Measurements from ENCODE around the gene GLTPD2. TPM values are rescaled to one million over a fixed set of nuclear protein-coding genes. Genes with fewer than 3 reads are reported as not detected.

Gene GLTPD2
- total RNA-seq, 1 experiment from 2014 or later = not detected

- no peaks in the 10 kb centered on the region for H3K27me3 Mint-ChIP-seq (ENCODE audit: low read depth)
- H3K9me3 Mint-ChIP-seq = no peaks in the 10 kb centered on the region
- no peaks in the 10 kb centered on the region for H3K27me3 ChIP-seq (ENCODE audit: insufficient read depth, low read length)
- H3K9me3 ChIP-seq (ENCODE audit: control insufficient read depth, low read depth, low read length) = no peaks in the 10 kb centered on the region
- no CpG with 5 or more reads among the region's 4 CpGs for WGBS (ENCODE audit: extremely low coverage, insufficient read length, low lambda C conversion rate)
- H4K8ac ChIP-seq (replicated peaks; ENCODE audit: insufficient read length, low read depth, low read length) = no peak overlapping the region
- peak overlapping the region in 2 of 3 experiments; percentile 17 to 41; a peak in 3 of 7 replicates for H3K27ac Mint-ChIP-seq
- no peak overlapping the region for H3T11ph ChIP-seq (ENCODE audit: low read length)
- no peak overlapping the region for H3K9ac ChIP-seq (ENCODE audit: extremely low read depth, insufficient read length, low read length)
- no peak overlapping the region for H2AK5ac ChIP-seq (ENCODE audit: insufficient read length, low read length)
- H2BK15ac ChIP-seq (ENCODE audit: low read depth, low read length) = no peak overlapping the region
- no peak overlapping the region for H4K91ac ChIP-seq (ENCODE audit: insufficient read length, low read depth, low read length)
- H3K23ac ChIP-seq (ENCODE audit: insufficient read length, low read depth, low read length) = no peak overlapping the region
- H3K4me2 ChIP-seq (ENCODE audit: insufficient read depth, insufficient read length, low read length) = peak overlapping the region; percentile 83
- no peak overlapping the region for H2BK12ac ChIP-seq (ENCODE audit: insufficient read length, low read depth, low read length)
- no peak overlapping the region for H2BK5ac ChIP-seq (ENCODE audit: insufficient read length, low read length)
- H3K23me2 ChIP-seq (ENCODE audit: insufficient read length, low read depth, low read length, poor library complexity, severe bottlenecking) = peaks cover 7% of the 10 kb centered on the region
- no peaks in the 10 kb centered on the region; the same call in 1 of the 2 replicates for H3K4me1 ChIP-seq (ENCODE audit: insufficient read depth, low read length)
- peaks cover 9% of the 10 kb centered on the region for H3K79me1 ChIP-seq (ENCODE audit: insufficient read depth, low read depth, low read length, poor library complexity, severe bottlenecking)
- H4K20me1 ChIP-seq (ENCODE audit: control insufficient read depth, insufficient read depth, insufficient read length) = no peaks in the 10 kb centered on the region
- H3K36me3 Mint-ChIP-seq (ENCODE audit: insufficient read depth in 1 of 3, low read depth in 3 of 3) = peaks cover 0 to 11% (median 0%) of the 10 kb centered on the region in 3 experiments; a peak in 3 of 7 replicates
- H3K14ac ChIP-seq (ENCODE audit: insufficient read depth, low read length) = no peak overlapping the region
- no peak overlapping the region for H3K27ac ChIP-seq (ENCODE audit: insufficient read length, low read depth, low read length)
- H3K56ac ChIP-seq (ENCODE audit: insufficient read length, low read depth, low read length) = no peak overlapping the region
- H3K79me2 ChIP-seq (ENCODE audit: insufficient read depth, low read length) = peaks cover 10% of the 10 kb centered on the region; the same call in 1 of the 2 replicates
- peak overlapping the region; percentile 82 to 89 for H3K4me3 Mint-ChIP-seq
- H3K4me1 Mint-ChIP-seq = peaks cover 24 to 26% of the 10 kb centered on the region in 2 experiments
- no peak overlapping the region for H2BK120ac ChIP-seq (ENCODE audit: low read depth, low read length, poor library complexity, severe bottlenecking)
- no peak overlapping the region for H3K18ac ChIP-seq (ENCODE audit: insufficient read length, low read depth, low read length)
- H2BK20ac ChIP-seq (ENCODE audit: low read depth, low read length, poor library complexity, severe bottlenecking) = no peak overlapping the region
- TF ChIP-seq, protein P1, sequence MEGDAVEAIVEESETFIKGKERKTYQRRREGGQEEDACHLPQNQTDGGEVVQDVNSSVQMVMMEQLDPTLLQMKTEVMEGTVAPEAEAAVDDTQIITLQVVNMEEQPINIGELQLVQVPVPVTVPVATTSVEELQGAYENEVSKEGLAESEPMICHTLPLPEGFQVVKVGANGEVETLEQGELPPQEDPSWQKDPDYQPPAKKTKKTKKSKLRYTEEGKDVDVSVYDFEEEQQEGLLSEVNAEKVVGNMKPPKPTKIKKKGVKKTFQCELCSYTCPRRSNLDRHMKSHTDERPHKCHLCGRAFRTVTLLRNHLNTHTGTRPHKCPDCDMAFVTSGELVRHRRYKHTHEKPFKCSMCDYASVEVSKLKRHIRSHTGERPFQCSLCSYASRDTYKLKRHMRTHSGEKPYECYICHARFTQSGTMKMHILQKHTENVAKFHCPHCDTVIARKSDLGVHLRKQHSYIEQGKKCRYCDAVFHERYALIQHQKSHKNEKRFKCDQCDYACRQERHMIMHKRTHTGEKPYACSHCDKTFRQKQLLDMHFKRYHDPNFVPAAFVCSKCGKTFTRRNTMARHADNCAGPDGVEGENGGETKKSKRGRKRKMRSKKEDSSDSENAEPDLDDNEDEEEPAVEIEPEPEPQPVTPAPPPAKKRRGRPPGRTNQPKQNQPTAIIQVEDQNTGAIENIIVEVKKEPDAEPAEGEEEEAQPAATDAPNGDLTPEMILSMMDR (conservative IDR thresholded peaks at IDR 0.05) = no peak
- no peak overlapping the region for H2AFZ ChIP-seq (ENCODE audit: low read length)
- no peak for DNase-seq
- H3K4ac ChIP-seq (ENCODE audit: low read depth, low read length) = no peak overlapping the region
- no peak overlapping the region for H4K5ac ChIP-seq (ENCODE audit: insufficient read length, low read depth, low read length)
Observed at GRCh38 chr17:4834681-4835020, 45.9 kb downstream of the GLTPD2 start.
